Astrocyte (in vitro differentiated cells and primary cell): ENCODE results near the gene HSD11B2. TPM values are rescaled to one million over a fixed set of nuclear protein-coding genes. Genes with fewer than 3 reads are reported as not detected.

ENCODE experiments used
- DNase-seq: peaks from one replicate; pipeline ENCODE4 v3.0.0-alpha.2; 2010; ENCODE audit warnings: low read depth
- FAIRE-seq: peaks from 2 replicates; lab custom pipeline; 2011; peaks lifted over from hg19 to GRCh38; lab: Jason Lieb, UNC
- H2AFZ ChIP-seq: 2 replicates; pipeline ENCODE4 v1.6.0; 2012; ENCODE audit warnings: low read depth, low read length, inconsistent platforms
- H3K27ac ChIP-seq: 2 replicates; pipeline ENCODE4 v1.5.1; 2011; ENCODE audit warnings: low read depth, low read length, inconsistent platforms
- H3K27me3 ChIP-seq: 2 replicates; pipeline ENCODE4 v1.6.0; 2011; ENCODE audit warnings: low read length, inconsistent platforms; ENCODE audit not compliant: insufficient read depth
- H3K36me3 ChIP-seq: 2 replicates; pipeline ENCODE4 v1.5.1; 2011; ENCODE audit warnings: low read length, inconsistent platforms; ENCODE audit not compliant: insufficient read depth
- H3K4me1 ChIP-seq: 2 replicates; pipeline ENCODE4 v1.5.1; 2011; ENCODE audit warnings: low read length, inconsistent platforms; ENCODE audit not compliant: insufficient read depth
- H3K4me2 ChIP-seq: 2 replicates; pipeline ENCODE4 v1.6.0; 2012; ENCODE audit warnings: low read length, inconsistent platforms
- H3K4me3 ChIP-seq: 2 replicates; pipeline ENCODE4 v1.5.1; 2011; ENCODE audit warnings: low read depth, mild to moderate bottlenecking, low read length, inconsistent platforms; ENCODE audit not compliant: insufficient read depth
- H3K79me2 ChIP-seq: 2 replicates; pipeline ENCODE4 v1.6.0; 2012; ENCODE audit warnings: mild to moderate bottlenecking, low read length, inconsistent platforms; ENCODE audit not compliant: insufficient read depth
- H3K9ac ChIP-seq: 2 replicates; pipeline ENCODE4 v1.6.0; 2012; ENCODE audit warnings: mild to moderate bottlenecking, low read length, inconsistent platforms
- H3K9me3 ChIP-seq: 2 replicates; pipeline ENCODE4 v1.5.1; 2012; ENCODE audit warnings: low read depth, mild to moderate bottlenecking, low read length, inconsistent platforms; ENCODE audit not compliant: insufficient read depth
- H4K20me1 ChIP-seq: 2 replicates; pipeline ENCODE4 v1.6.0; 2012; ENCODE audit warnings: low read length, inconsistent platforms; ENCODE audit not compliant: insufficient read depth
- H3K27ac Mint-ChIP-seq: one replicate; pipeline ENCODE4 v1.8.0; 2021; ENCODE audit warnings: mild to moderate bottlenecking, mixed read lengths; ENCODE audit not compliant: unreplicated experiment
- H3K27me3 Mint-ChIP-seq: one replicate; pipeline ENCODE4 v1.8.0; 2021; ENCODE audit warnings: low read depth, mixed read lengths; ENCODE audit not compliant: unreplicated experiment
- H3K36me3 Mint-ChIP-seq: one replicate; pipeline ENCODE4 v1.8.0; 2021; ENCODE audit warnings: low read depth, mixed read lengths; ENCODE audit not compliant: unreplicated experiment
- H3K4me1 Mint-ChIP-seq: one replicate; pipeline ENCODE4 v1.8.0; 2021; ENCODE audit warnings: low read depth, mixed read lengths; ENCODE audit not compliant: unreplicated experiment
- H3K4me3 Mint-ChIP-seq: one replicate; pipeline ENCODE4 v1.8.0; 2021; ENCODE audit warnings: mild to moderate bottlenecking, moderate library complexity, mixed read lengths; ENCODE audit not compliant: unreplicated experiment
- H3K9me3 Mint-ChIP-seq: one replicate; pipeline ENCODE4 v1.8.0; 2021; ENCODE audit warnings: mild to moderate bottlenecking, mixed read lengths; ENCODE audit not compliant: unreplicated experiment
- EZH2 ChIP-seq: IDR thresholded peaks from 2 replicates; pipeline ENCODE4 v1.6.1; 2012; ENCODE audit warnings: mild to moderate bottlenecking, low read length, inconsistent platforms; ENCODE audit not compliant: insufficient read depth
- total RNA-seq: library from RNA; stranded (reverse); gene quantifications from 2 replicates; pipeline ENCODE4 v1.2.1, GENCODE V29; 2021
- TF ChIP-seq, protein P1 (sequence below): IDR thresholded peaks from 2 replicates; pipeline ENCODE4 v1.5.1; 2011; ENCODE audit warnings: low read depth, mild to moderate bottlenecking, inconsistent platforms, low read length, moderate library complexity; ENCODE audit not compliant: insufficient read depth

The HSD11B2 gene
- total RNA-seq, 1 donor from 2014 or later, result not detected

DNA sequence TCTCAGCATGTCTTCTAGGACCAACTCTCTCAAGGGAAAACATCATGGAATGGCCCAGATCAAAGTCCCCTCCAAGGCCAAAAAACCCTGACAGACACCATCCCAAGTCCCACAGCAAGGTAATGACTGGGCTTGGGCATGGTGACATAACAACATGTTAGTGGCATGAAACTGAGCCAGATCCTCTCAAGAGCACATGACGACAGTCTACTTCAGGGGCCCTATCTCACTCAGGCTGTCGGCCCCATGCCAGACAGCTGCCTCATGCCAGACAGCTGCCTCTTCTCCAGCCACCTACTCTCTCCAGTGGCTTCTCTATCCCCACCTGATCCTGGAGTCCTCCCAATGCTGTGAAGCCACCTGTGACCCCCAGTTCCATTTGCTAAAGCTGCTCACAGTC lies 18.4 kb downstream of the HSD11B2 start:
- Histone ChIP-seq H3K79me2 (peaks cover 14% of the 10 kb centered on the region), H3K27me3 (no peaks in the 10 kb centered on the region), H3K9me3 (no peaks in the 10 kb centered on the region), H3K4me2 (no peak overlapping the region), H2AFZ (no peak overlapping the region), H3K27ac (no peak overlapping the region), H3K9ac (no peak overlapping the region), H3K4me1 (peaks cover 6% of the 10 kb centered on the region), H3K36me3 (peaks cover 2% of the 10 kb centered on the region), H4K20me1 (peaks cover 97% of the 10 kb centered on the region), H3K4me3 (no peak overlapping the region)
- peak overlapping the region; percentile 62 for H3K27ac Mint-ChIP-seq
- H3K27me3 Mint-ChIP-seq, result no peaks in the 10 kb centered on the region
- no peak for FAIRE-seq
- H3K36me3 Mint-ChIP-seq, result peaks cover 31% of the 10 kb centered on the region
- peaks cover 17% of the 10 kb centered on the region for H3K4me1 Mint-ChIP-seq
- no peak for DNase-seq
- H3K9me3 Mint-ChIP-seq, result no peaks in the 10 kb centered on the region
- no peak overlapping the region for H3K4me3 Mint-ChIP-seq
- TF ChIP-seq, protein P1, sequence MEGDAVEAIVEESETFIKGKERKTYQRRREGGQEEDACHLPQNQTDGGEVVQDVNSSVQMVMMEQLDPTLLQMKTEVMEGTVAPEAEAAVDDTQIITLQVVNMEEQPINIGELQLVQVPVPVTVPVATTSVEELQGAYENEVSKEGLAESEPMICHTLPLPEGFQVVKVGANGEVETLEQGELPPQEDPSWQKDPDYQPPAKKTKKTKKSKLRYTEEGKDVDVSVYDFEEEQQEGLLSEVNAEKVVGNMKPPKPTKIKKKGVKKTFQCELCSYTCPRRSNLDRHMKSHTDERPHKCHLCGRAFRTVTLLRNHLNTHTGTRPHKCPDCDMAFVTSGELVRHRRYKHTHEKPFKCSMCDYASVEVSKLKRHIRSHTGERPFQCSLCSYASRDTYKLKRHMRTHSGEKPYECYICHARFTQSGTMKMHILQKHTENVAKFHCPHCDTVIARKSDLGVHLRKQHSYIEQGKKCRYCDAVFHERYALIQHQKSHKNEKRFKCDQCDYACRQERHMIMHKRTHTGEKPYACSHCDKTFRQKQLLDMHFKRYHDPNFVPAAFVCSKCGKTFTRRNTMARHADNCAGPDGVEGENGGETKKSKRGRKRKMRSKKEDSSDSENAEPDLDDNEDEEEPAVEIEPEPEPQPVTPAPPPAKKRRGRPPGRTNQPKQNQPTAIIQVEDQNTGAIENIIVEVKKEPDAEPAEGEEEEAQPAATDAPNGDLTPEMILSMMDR, result no peak
- TF ChIP-seq EZH2, result no peak

DNA sequence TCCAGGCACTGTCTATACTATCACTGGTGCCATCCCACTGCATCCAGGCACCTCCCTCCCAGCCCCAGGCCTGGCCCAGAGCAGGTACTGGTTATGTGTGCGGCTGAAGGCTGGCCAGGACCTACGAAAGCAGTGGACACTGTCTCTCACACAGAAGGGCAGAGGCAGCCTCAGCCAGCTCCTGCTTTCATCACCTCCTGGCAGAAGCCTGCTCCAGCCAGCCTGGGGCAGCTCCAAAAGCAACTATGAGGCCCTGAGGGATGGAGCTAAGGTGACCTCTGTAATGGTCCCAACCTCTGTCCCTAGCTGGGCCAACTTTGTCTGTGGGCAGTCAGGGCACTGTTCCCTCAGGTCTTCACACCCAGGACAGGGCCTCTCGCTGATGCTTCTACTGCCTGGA lies 18.8 kb downstream of the HSD11B2 start:
- no peaks in the 10 kb centered on the region for H3K27me3 ChIP-seq
- Mint-ChIP-seq H3K27me3 (no peaks in the 10 kb centered on the region), H3K4me3 (no peak overlapping the region), H3K4me1 (peaks cover 15% of the 10 kb centered on the region), H3K36me3 (peaks cover 31% of the 10 kb centered on the region), H3K9me3 (no peaks in the 10 kb centered on the region), H3K27ac (peak overlapping the region; percentile 62)
- DNase-seq, result no peak
- no peak overlapping the region for H2AFZ ChIP-seq
- no peak overlapping the region for H3K9ac ChIP-seq
- no peak overlapping the region for H3K27ac ChIP-seq
- H3K36me3 ChIP-seq, result peaks cover 2% of the 10 kb centered on the region
- peaks cover 97% of the 10 kb centered on the region for H4K20me1 ChIP-seq
- FAIRE-seq, result no peak
- peaks cover 4% of the 10 kb centered on the region for H3K4me1 ChIP-seq
- H3K4me2 ChIP-seq, result no peak overlapping the region
- H3K4me3 ChIP-seq, result no peak overlapping the region
- H3K79me2 ChIP-seq, result peaks cover 14% of the 10 kb centered on the region
- TF ChIP-seq EZH2, result no peak
- TF ChIP-seq, protein P1, result no peak
- H3K9me3 ChIP-seq, result no peaks in the 10 kb centered on the region

DNA sequence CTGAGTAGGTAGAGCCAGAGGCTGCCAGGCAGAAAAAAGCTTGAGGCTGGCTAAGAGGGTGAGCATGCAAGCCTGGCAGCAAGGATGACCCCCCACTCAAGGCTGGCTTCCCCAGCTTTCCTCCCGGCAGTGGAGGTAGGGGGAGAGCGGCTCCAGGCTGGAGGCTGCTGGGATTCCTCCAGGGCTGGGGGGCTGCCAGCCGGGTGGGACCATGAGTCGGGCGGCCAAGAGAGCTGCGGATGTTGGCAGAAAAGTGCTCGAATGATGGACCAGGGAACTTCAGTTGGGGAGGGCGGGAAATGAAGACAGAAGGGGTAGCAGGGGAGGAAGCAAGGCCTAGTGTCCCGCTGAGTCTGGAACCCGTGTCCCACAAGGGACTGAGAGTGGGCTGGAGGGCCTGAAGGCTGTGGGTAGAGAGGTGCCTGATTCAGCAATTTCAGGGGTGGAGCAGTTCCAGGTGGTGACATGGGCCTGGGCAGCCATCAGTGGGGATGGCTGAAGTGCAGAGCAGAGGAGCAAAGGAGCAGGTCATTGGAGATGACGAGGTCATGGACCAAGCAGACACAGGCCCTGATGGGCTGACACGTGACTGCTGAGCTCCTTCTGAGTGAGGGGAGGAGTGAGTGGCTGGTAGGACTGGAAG lies 20.3 kb downstream of the HSD11B2 start:
- TF ChIP-seq EZH2, result no peak
- TF ChIP-seq, protein P1, result no peak
- H3K27ac ChIP-seq, result no peak overlapping the region
- Mint-ChIP-seq H3K27me3 (no peaks in the 10 kb centered on the region), H3K27ac (no peak overlapping the region), H3K9me3 (no peaks in the 10 kb centered on the region), H3K4me3 (peak overlapping the region; percentile 17), H3K4me1 (peaks cover 12% of the 10 kb centered on the region), H3K36me3 (peaks cover 26% of the 10 kb centered on the region)
- DNase-seq (no peak), FAIRE-seq (no peak)
- no peaks in the 10 kb centered on the region for H3K27me3 ChIP-seq
- no peak overlapping the region for H3K4me2 ChIP-seq
- no peak overlapping the region for H3K4me3 ChIP-seq
- H2AFZ ChIP-seq, result no peak overlapping the region
- H3K36me3 ChIP-seq, result peaks cover 2% of the 10 kb centered on the region
- H3K9me3 ChIP-seq, result no peaks in the 10 kb centered on the region
- H3K9ac ChIP-seq, result no peak overlapping the region
- H3K4me1 ChIP-seq, result no peaks in the 10 kb centered on the region
- peaks cover 97% of the 10 kb centered on the region for H4K20me1 ChIP-seq
- H3K79me2 ChIP-seq, result peaks cover 14% of the 10 kb centered on the region
